Measurements from ENCODE around the gene IMPA2. TPM values are rescaled to one million over a fixed set of nuclear protein-coding genes. Genes with fewer than 3 reads are reported as not detected.

IMPA2 gene
- total and polyA plus RNA-seq, 4 donors = 43.4 to 65.4 (median 61.5) TPM

- peak; percentile 89 for ATAC-seq (ENCODE audit: insufficient read depth, low FRiP score)
- 2 to 7% methylated on average over 54 to 55 of the region's 55 CpGs for WGBS, 2 donors
- H3K4me1 ChIP-seq (ENCODE audit: control insufficient read depth in 5 of 5, insufficient read depth in 5 of 5, low read length in 5 of 5) = peaks cover 0 to 13% (median 7%) of the 10 kb centered on the region in 5 donors
- peak overlapping the region; percentile 56 for H3K4me3 ChIP-seq
- no peak for TF ChIP-seq CTCF (IDR thresholded peaks at IDR 0.05; ENCODE audit: control extremely low read depth, extremely low read depth)
- H3K27ac ChIP-seq (ENCODE audit: low read depth in 1 of 2, low read length in 1 of 2) = peak overlapping the region; percentile 92 to 100
- H3K9ac ChIP-seq (ENCODE audit: insufficient read depth in 1 of 2, low read length in 2 of 2) = peak overlapping the region; percentile 39 to 71
- peak; percentile 79 to 94 (median 83) for DNase-seq
- no peaks in the 10 kb centered on the region for H3K27me3 ChIP-seq (ENCODE audit: control insufficient read depth in 3 of 3, insufficient read depth in 3 of 3, low read length in 2 of 3)
- peaks cover 0 to 3% (median 0%) of the 10 kb centered on the region in 4 donors for H3K9me3 ChIP-seq (ENCODE audit: control insufficient read depth in 4 of 4, insufficient read depth in 3 of 4, low read length in 3 of 4)
- no peaks in the 10 kb centered on the region for H3K36me3 ChIP-seq (ENCODE audit: control insufficient read depth in 4 of 4, insufficient read depth in 4 of 4, low read length in 4 of 4)
These were observed 33.8 kb upstream of the IMPA2 start for GRCh38 chr18:11947214-11948191.

- WGBS, 2 donors = 64 to 79% methylated on average over 6 of the region's 6 CpGs
- H3K9me3 ChIP-seq (ENCODE audit: control insufficient read depth in 4 of 4, insufficient read depth in 3 of 4, low read length in 3 of 4) = no peaks in the 10 kb centered on the region
- H3K27me3 ChIP-seq (ENCODE audit: control insufficient read depth in 3 of 3, insufficient read depth in 3 of 3, low read length in 2 of 3) = no peaks in the 10 kb centered on the region
- DNase-seq (no peak), ATAC-seq (ENCODE audit: insufficient read depth, low FRiP score) (no peak)
- TF ChIP-seq CTCF (IDR thresholded peaks at IDR 0.05; ENCODE audit: control extremely low read depth, extremely low read depth) = no peak
- no peak overlapping the region for H3K9ac ChIP-seq (ENCODE audit: insufficient read depth in 1 of 2, low read length in 2 of 2)
- H3K27ac ChIP-seq (ENCODE audit: low read depth in 1 of 2, low read length in 1 of 2) = peak overlapping the region in 1 of 2 donors; percentile 66
- no peaks in the 10 kb centered on the region for H3K36me3 ChIP-seq (ENCODE audit: control insufficient read depth in 4 of 4, insufficient read depth in 4 of 4, low read length in 4 of 4)
- H3K4me3 ChIP-seq = no peak overlapping the region
- peaks cover 0 to 13% (median 7%) of the 10 kb centered on the region in 5 donors for H3K4me1 ChIP-seq (ENCODE audit: control insufficient read depth in 5 of 5, insufficient read depth in 5 of 5, low read length in 5 of 5)
These were observed 32.3 kb upstream of the IMPA2 start for GRCh38 chr18:11948852-11949523.

GRCh38 chr18:11950824-11951223 is 30.5 kb upstream of the IMPA2 start:
- WGBS, 2 donors = 77 to 78% methylated on average over 5 of the region's 5 CpGs
- TF ChIP-seq CTCF (IDR thresholded peaks at IDR 0.05; ENCODE audit: control extremely low read depth, extremely low read depth) = no peak
- ATAC-seq (ENCODE audit: insufficient read depth, low FRiP score) = no peak

More at GRCh38 chr18:11950824-11951223, 30.5 kb upstream of the IMPA2 start:
- Histone ChIP-seq H3K9me3 (ENCODE audit: control insufficient read depth in 4 of 4, insufficient read depth in 3 of 4, low read length in 3 of 4) (no peaks in the 10 kb centered on the region), H3K27ac (ENCODE audit: low read depth in 1 of 2, low read length in 1 of 2) (no peak overlapping the region), H3K4me3 (no peak overlapping the region), H3K4me1 (ENCODE audit: control insufficient read depth in 5 of 5, insufficient read depth in 5 of 5, low read length in 5 of 5) (peaks cover 0 to 13% (median 7%) of the 10 kb centered on the region in 5 donors), H3K36me3 (ENCODE audit: control insufficient read depth in 4 of 4, insufficient read depth in 4 of 4, low read length in 4 of 4) (no peaks in the 10 kb centered on the region), H3K9ac (ENCODE audit: insufficient read depth in 1 of 2, low read length in 2 of 2) (no peak overlapping the region), H3K27me3 (ENCODE audit: control insufficient read depth in 3 of 3, insufficient read depth in 3 of 3, low read length in 2 of 3) (no peaks in the 10 kb centered on the region)
- DNase-seq = no peak
